ENCODE results near the gene PRMT7. TPM values are rescaled to one million over a fixed set of nuclear protein-coding genes. Genes with fewer than 3 reads are reported as not detected.

The PRMT7 gene
- total and polyA plus RNA-seq, 2 of the 8 experiments (the other 6 are each of a cell fraction or from before 2014, with no cell fraction given) = 48.2 to 49.3 TPM

DNA sequence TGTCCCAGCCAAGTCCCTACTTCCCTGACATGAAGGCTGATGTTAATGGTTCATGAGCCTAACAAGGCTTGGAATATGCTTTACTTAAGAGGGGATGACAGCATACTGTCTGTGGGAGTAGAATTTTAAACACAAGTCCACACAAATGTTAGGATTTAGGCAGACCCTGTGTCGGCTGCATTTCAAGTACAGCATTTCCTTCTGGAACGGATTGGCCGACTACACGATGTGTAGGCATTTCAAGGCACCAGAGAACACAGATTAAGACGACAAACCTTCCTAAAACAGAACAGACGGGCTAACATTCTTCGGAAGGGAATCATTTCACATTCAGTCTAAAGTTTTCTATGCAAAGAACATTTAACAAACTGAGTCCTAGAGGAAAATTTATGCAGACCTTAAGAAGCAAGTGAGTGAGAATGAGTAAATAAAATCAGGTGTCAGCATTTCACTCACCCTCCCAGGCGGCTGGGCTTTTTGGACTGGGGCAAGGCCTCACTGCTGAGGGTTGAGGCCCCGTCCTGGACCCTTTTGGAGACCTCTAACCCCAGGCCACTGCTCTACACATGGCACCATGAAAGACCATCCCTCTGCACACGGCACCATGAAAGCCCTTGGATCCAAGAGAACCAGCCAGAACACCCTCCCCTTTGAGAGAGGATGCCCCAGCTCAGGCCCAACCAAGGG lies 70.0 kb downstream of the PRMT7 start:
- H3K79me2 ChIP-seq (ENCODE audit: control insufficient read depth in 1 of 2, insufficient read depth in 2 of 2, low read length in 2 of 2) = no peaks in the 10 kb centered on the region
- peak overlapping the region; percentile 63; the same call in 1 of the 2 replicates for H4K8ac ChIP-seq (ENCODE audit: extremely low read depth, insufficient read depth, low read length)
- no peak overlapping the region for H4K91ac ChIP-seq (replicated peaks; ENCODE audit: insufficient read length, low read length)
- H3K18ac ChIP-seq (ENCODE audit: extremely low read depth, low read length) = no peak overlapping the region
- no peak overlapping the region for H4K5ac ChIP-seq (ENCODE audit: insufficient read length, low read depth, low read length)
- no peaks in the 10 kb centered on the region for H3K36me3 ChIP-seq (ENCODE audit: control insufficient read depth in 2 of 4, insufficient read depth in 4 of 4, low read length in 3 of 4)
- H2AFZ ChIP-seq (ENCODE audit: low read length) = no peak overlapping the region
- no peak overlapping the region for H3K56ac ChIP-seq (replicated peaks; ENCODE audit: insufficient read length, low read depth, low read length)
- no peak overlapping the region for H2AK5ac ChIP-seq (ENCODE audit: low read depth, low read length)
- no peak for FAIRE-seq
- H2BK120ac ChIP-seq (replicated peaks; ENCODE audit: low read depth, low read length) = no peak overlapping the region
- H3K27ac ChIP-seq (ENCODE audit: low read depth, low read length) = no peak overlapping the region
- no peaks in the 10 kb centered on the region for H3K79me1 ChIP-seq (ENCODE audit: low read depth, low read length)
- H2BK20ac ChIP-seq (ENCODE audit: low read length) = no peak overlapping the region
- ChIA-PET CTCF (ENCODE audit: partially characterized antibody) (interaction anchor here (0.7 to 10.6 kb wide), 20 partner anchors 10 to 131 kb away, joined by 3 to 221 read pairs (median 7); no protein-coding TSS in a partner anchor), POLR2A (ENCODE audit: partially characterized antibody) (interaction anchor here (0.9 kb wide), 1 partner anchor 49 kb away, joined by 4 read pairs; no protein-coding TSS in a partner anchor)
- H3K23ac ChIP-seq (ENCODE audit: insufficient read length) = no peak overlapping the region
- 0 out of 2 replicates have a peak overlapping the region, but pooled peaks have one; percentile 18 for H2BK15ac ChIP-seq (ENCODE audit: low read length)
- H3K9me3 ChIP-seq (ENCODE audit: insufficient read depth in 2 of 2, low read depth in 1 of 2, low read length in 1 of 2) = no peaks in the 10 kb centered on the region
- no peak overlapping the region for H3K4me3 ChIP-seq (ENCODE audit: extremely low read depth in 1 of 4, insufficient read depth in 2 of 4, low read depth in 3 of 4, low read length in 4 of 4)
- TF ChIP-seq SUZ12 (IDR thresholded peaks at IDR 0.05; ENCODE audit: low read length) (no peak), GTF2F1 (IDR thresholded peaks at IDR 0.05; ENCODE audit: borderline replicate concordance, low read depth, low read length) (no peak), EZH2 (IDR thresholded peaks at IDR 0.05; ENCODE audit: low read depth, low read length, severe bottlenecking) (no peak), CHD1 (IDR thresholded peaks at IDR 0.05; ENCODE audit: low read depth, low read length) (no peak), ZNF274 (IDR thresholded peaks at IDR 0.05; ENCODE audit: borderline replicate concordance, extremely low read depth, low read length) (no peak)
- TF ChIP-seq, protein P1, sequence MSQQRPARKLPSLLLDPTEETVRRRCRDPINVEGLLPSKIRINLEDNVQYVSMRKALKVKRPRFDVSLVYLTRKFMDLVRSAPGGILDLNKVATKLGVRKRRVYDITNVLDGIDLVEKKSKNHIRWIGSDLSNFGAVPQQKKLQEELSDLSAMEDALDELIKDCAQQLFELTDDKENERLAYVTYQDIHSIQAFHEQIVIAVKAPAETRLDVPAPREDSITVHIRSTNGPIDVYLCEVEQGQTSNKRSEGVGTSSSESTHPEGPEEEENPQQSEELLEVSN (IDR thresholded peaks at IDR 0.05) = no peak
- peak overlapping the region; percentile 2; the same call in 1 of the 2 replicates for H2BK5ac ChIP-seq (ENCODE audit: low read depth, low read length)
- H3K23me2 ChIP-seq (ENCODE audit: low read depth, low read length) = no peaks in the 10 kb centered on the region
- H2BK12ac ChIP-seq (ENCODE audit: low read depth, low read length) = no peak overlapping the region
- 91% methylated on average over 10 of the region's 10 CpGs; no CpG with 5 or more reads in 1 of the 2 experiments for WGBS, 2 experiments (ENCODE audit: extremely low coverage in 1 of 2, insufficient coverage in 1 of 2, insufficient read length in 1 of 2, insufficient replicate concordance in 2 of 2, low coverage in 1 of 2, low lambda C conversion rate in 2 of 2, missing lambda C conversion rate in 1 of 2)
- H3K27me3 ChIP-seq (replicated peaks in 1 of 4; ENCODE audit: control insufficient read depth in 3 of 4, extremely low read depth in 1 of 4, insufficient read depth in 3 of 4, low read length in 3 of 4) = no peaks in the 10 kb centered on the region; a peak in 1 of 7 replicates
- H3K4me1 ChIP-seq (replicated peaks in 1 of 4; ENCODE audit: control insufficient read depth in 3 of 4, insufficient read depth in 4 of 4, low read length in 3 of 4) = peaks cover 3 to 17% (median 14%) of the 10 kb centered on the region in 4 experiments
- H3K4me2 ChIP-seq (ENCODE audit: insufficient read depth in 1 of 2, low read depth in 2 of 2, low read length in 2 of 2) = no peak overlapping the region
- no peak for DNase-seq (ENCODE audit: low read depth in 1 of 2, low spot score in 2 of 2)
- H3K9ac ChIP-seq (replicated peaks in 1 of 4; ENCODE audit: extremely low read depth in 1 of 4, low read depth in 3 of 4, low read length in 3 of 4) = no peak overlapping the region
- no peaks in the 10 kb centered on the region for H4K20me1 ChIP-seq (replicated peaks in 1 of 2; ENCODE audit: control insufficient read depth in 1 of 2, insufficient read depth in 2 of 2, low read length in 2 of 2)
- no peak overlapping the region for H3K4ac ChIP-seq (replicated peaks; ENCODE audit: insufficient read length, low read depth, low read length)
- H3K14ac ChIP-seq (ENCODE audit: insufficient read length) = no peak overlapping the region
